M059J (cell line): Measurements from ENCODE around the gene CACFD1. TPM values are rescaled to one million over a fixed set of nuclear protein-coding genes. Genes with fewer than 3 reads are reported as not detected.

Source experiments
- DNase-seq: peaks from one replicate; pipeline ENCODE4 v3.0.0-alpha.2; 2012; ENCODE audit warnings: low read depth
- total RNA-seq: library from RNA; depleted of rRNA; stranded (reverse); fragments of >200 nt; shearing (Covaris generic); gene quantifications from 2 replicates; pipeline ENCODE4 v1.2.3, GENCODE V29; 2014

CACFD1 gene
- total RNA-seq, 1 experiment from 2014 or later = 6.6 TPM

DNA sequence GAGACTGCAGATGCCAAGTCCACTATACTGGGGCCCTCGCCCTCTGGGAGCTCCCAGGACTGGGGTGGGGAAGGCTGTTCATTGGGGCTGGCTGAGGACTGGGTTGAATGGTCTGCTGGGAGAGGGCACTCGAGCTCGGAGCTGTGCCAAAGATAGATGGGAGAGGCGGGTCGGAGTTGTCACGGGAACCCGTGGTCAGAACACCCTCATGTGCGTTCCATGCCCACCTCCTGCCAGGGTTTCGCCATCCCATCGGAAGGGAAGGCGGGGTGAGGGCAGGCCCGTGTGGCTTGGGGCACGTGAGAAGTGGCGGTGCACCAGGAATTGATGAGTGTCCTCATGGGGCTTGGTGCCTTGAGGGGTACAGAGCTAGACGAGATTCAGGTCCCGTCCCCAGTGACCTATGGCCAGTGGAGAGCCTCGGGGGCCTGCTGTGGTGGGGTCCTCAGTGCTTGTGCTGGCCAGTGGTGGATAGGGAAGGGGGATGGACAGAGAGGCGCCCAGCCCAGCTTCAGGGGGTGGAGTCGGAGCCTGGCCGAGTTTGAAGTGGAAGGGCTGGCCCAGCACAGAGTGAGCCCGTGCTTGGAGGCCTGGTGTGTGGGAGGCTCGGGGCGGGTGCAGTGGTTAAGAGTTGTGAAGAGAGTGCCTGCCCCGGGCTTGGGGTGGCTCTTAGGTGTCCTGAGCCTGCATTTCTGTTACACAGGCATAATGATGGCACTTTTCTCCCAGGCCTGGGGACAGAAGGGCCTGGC is 4.3 kb downstream of the CACFD1 start:
- no peak for DNase-seq

DNA sequence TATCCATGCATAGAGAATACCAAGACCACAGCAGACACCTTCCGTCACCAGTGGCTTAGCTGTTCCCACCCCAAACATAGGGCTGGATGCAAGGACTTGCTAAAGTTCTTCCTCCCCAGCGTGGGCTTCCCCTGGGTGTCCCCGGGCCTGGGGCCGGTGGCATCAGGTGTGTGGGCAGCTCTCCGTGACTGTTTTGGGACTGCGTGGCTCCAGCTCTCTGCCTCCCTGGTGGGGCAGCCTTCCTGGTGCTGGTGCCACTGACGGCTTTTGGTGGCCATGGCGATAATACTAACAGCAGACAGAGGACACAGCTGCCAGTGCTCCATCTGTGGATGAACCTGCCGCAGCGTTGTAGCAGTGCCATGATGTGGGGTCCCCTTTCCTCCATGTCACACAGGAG is 4.9 kb downstream of the CACFD1 start:
- no peak for DNase-seq

DNA sequence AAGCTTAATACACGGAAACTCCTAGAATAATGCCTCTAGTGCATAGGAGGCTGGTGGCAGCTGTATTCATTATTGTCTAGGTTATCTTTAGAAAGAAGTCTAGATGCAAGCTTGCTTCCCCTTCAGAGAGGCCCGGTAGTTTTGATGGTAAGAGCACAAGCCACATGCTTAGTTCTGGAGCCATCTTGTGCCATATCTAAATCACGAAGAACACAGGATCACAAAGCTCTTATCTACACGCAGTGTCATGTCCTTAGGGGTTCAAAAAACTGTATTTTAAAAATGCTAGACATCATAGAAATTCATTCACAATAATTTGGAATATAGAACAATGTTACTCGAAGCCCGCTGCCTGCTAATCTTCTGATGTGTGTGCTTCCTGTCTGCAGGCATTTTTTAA is 6.2 kb downstream of the CACFD1 start:
- DNase-seq = no peak

DNA sequence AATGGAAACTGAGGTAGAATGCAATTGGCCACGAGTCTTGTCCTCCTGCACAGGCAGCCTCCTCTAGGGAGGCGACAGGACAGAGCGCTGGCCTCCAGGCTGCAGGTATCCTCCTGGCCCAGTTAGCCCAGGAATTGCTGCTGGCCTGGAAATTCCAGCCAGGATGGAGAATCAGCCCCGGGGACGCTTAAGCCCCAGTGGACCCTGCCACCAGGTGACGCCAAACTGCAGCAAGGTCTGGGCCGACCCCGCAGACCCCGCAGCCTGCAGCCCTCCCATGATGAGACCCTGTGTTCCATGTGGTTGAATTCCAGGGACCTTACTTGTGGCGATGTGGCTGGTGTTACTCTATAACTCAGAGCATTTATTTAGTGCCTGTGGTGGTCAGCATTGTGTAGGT is 7.3 kb downstream of the CACFD1 start:
- DNase-seq = no peak

GRCh38 chr9:133468374-133468773 is 8.6 kb downstream of the CACFD1 start:
- no peak for DNase-seq

DNA sequence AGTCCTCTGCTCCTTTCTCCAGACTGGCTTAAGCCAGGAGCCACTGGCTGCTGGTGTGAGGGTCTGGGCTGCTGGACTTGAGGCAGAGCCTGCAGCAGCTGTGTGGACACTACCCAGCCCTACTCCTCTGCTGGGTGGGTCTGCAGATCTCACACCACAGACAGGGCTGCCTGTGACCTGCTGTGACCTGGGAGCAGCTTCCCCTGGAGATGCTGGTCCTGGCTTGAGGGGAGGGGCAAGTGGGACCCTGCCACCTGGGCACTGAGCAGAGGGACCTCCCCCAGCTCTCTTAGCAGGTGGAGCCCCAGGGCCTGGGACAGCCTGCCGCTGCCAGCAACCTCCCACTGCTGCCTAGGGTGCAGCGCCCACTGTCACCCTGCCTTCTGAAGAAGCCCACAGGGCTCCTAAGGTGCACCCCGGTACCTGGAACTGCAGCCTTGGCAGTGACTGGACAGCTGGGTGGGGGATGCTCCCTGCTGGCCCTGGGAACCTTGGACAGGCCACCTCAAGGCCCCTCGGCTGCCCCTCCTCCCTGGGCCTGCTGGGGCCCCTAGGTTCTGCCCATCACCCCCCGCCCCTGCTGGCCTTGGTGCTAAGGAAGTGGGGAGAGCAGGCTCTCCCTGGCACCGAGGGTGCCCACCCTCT is 9.1 kb downstream of the CACFD1 start:
- no peak for DNase-seq

- no peak for DNase-seq
Measured at GRCh38 chr9:133470427-133470924, 10.7 kb downstream of the CACFD1 start.

GRCh38 chr9:133470988-133471387 is 11.2 kb downstream of the CACFD1 start:
- no peak for DNase-seq

DNA sequence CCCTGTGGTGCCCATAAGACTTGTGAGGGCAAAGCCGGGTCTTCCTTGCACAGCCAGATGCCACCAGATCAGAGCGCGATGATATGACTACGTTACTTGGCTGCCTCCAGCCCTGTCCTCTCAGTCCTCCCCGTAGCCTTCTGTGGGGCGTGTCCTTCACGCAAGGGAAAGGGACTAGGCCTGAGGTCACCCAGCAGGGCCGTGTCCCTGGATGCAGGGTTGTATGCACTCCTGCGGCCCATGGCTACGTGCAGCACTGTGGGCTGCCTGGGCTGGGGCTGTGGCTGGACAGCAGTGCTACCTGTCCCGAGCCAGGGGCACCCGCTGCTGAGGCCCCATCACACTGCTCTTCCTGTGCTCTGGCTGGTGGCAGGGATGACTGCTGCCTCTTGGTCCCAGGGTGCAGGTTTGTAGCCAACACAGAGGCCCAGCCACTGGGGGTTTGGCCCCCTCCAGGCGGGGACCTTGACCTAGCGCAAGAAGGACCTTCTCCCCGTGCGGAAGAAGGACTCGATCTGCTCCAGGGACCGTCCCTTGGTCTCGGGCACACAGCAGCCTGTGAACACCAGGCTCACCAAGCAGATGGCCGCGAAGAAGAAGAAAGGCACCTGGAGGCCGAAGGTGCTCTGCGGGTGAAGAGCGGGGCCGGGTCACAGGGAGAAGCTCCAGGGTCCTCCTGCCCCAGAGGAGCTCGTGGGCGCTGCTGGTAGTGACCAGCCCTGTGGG is 11.9 kb downstream of the CACFD1 start:
- no peak for DNase-seq

- no peak for DNase-seq
Measured at GRCh38 chr9:133472277-133472645, 12.5 kb downstream of the CACFD1 start.

- DNase-seq = no peak
Measured at GRCh38 chr9:133472753-133473378, 13.1 kb downstream of the CACFD1 start.

GRCh38 chr9:133473743-133474142 is 14.0 kb downstream of the CACFD1 start:
- no peak for DNase-seq

DNA sequence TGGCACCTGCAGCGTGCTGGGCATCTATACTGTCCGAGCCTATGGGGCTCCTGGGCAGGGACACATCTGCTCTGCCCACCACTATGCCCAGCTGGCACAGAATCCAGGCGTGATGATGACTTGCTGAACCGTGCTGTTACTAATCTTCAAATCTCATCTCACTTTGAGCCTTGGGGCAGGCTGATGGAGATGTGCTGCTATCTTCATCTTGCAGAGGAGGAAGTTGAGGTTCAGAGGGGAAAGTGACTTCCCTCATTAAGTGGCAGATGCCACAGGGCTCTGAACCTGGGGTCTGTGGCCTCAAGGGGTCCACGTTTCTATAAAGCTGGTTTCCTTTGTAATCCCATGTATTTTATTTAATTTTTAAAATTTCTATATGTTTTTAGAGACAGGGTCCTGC is 14.4 kb downstream of the CACFD1 start:
- DNase-seq = no peak

DNA sequence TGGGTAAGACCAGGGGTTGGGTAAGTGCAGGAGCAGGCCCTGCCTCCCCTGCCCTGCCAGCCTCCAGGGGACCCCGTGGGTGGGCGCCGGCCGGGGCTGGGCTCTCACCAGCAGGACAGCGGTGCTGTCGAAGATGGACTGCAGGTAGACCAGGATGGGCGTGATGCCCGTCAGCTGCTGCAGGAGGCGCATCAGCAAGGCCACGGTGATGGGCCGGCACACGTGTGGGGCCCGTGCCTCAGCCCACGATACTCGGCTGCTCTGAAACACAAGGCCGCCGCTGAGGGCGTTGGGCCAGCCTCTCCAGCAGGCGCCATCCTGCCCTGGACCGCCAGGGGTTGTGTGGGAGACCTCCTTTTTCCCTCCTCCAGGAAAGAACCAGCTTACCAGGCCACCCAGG is 15.1 kb downstream of the CACFD1 start:
- no peak for DNase-seq

GRCh38 chr9:133475292-133476012 is 15.7 kb downstream of the CACFD1 start:
- no peak for DNase-seq

DNA sequence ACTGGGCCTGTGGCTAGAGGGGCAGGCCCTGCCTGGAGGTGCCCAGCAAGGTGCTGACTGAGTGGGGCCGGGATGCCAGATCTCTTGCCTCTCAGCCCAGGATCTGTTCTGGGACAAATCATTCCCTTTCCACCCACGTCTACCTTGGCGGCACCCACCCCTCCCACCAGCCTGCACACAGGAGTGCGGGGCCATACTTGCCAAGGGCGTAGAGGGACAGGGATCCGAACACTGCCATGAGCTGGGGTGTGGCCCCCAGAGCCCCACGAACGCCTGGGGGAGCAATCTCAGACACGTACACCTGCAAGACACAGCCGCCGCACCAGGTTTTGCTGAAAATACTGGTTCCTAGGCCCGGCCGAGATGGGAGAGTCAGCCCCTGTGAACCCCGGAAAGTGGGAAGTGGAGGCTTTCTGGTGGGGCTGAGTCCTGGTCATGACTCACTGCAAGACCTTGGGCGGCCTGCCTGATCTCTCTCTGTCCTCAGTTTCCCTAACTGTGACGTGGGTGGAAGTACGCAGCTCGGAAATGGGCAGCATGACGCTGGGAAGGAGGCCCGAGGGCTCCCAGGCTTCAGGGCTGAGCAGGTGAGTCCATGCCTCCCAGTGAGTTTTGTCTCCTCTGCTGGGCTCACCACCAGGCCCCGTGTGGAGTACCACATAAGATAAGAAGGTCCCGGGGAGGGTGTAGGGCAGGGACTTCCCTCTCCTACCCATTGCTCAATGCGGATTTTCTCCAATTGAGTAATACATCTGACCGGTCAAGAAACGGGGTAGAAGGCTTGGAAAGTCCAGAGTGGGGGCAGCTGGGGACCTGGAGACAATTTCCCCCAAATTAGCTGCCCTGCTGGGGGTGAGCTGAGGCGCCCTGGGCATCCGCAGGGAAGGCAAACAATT is 16.5 kb downstream of the CACFD1 start:
- no peak for DNase-seq

- DNase-seq = no peak
Measured at GRCh38 chr9:133476941-133477340, 17.2 kb downstream of the CACFD1 start.

DNA sequence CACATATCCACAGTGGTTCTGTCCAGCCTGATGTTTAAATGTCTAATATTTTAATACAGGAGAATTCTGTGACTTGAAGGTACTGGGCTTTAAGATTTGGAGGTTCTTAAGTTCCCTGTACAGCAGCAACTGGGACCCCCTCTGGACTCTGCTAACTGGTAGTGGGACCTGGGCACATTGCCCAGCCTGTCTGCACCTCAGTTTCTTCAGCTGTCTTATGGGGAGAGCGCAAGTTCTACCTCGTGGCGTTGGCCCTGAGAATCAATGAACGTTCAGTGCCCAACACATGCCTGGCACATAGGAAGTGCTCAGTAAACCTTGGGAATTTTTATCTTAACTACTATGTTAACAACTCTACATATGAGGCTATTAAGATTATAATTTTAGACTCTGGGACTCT is 17.7 kb downstream of the CACFD1 start:
- DNase-seq = no peak

GRCh38 chr9:133477992-133478850 is 18.4 kb downstream of the CACFD1 start:
- peak; percentile 62 for DNase-seq
